HL-60 (cell line): ENCODE results near the gene CNTD1.

Experiments
- TF ChIP-seq, protein P1 (sequence below): IDR thresholded peaks from 2 replicates; pipeline ENCODE4 v1.6.1; 2012; ENCODE audit warnings: low read depth; ENCODE audit not compliant: insufficient replicate concordance
- TF ChIP-seq, protein P2 (sequence below): IDR thresholded peaks from one replicate; pipeline ENCODE4 v1.5.1; 2011; ENCODE audit warnings: low read length, control low read depth, inconsistent platforms; ENCODE audit not compliant: insufficient read depth

DNA sequence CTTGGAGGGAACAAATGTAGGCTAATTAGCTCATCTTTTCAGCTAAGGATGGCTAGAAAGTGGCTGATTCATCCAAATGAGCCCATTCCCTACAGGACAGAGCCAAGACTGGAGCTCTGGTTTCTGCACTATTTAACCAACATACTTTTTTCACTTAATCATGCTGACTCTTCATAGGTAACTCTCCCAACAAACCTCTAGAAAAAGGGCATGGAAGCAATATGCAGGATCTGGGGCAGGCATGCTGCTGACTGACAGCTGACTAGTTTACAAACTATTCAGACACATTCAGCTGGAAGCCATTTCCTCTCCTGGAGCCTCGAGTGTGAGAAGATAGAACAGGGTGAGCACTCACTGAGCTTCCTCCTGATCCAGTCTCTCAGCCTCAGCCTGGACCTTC, 19.2 kb downstream of the CNTD1 start:
- TF ChIP-seq, protein P1, sequence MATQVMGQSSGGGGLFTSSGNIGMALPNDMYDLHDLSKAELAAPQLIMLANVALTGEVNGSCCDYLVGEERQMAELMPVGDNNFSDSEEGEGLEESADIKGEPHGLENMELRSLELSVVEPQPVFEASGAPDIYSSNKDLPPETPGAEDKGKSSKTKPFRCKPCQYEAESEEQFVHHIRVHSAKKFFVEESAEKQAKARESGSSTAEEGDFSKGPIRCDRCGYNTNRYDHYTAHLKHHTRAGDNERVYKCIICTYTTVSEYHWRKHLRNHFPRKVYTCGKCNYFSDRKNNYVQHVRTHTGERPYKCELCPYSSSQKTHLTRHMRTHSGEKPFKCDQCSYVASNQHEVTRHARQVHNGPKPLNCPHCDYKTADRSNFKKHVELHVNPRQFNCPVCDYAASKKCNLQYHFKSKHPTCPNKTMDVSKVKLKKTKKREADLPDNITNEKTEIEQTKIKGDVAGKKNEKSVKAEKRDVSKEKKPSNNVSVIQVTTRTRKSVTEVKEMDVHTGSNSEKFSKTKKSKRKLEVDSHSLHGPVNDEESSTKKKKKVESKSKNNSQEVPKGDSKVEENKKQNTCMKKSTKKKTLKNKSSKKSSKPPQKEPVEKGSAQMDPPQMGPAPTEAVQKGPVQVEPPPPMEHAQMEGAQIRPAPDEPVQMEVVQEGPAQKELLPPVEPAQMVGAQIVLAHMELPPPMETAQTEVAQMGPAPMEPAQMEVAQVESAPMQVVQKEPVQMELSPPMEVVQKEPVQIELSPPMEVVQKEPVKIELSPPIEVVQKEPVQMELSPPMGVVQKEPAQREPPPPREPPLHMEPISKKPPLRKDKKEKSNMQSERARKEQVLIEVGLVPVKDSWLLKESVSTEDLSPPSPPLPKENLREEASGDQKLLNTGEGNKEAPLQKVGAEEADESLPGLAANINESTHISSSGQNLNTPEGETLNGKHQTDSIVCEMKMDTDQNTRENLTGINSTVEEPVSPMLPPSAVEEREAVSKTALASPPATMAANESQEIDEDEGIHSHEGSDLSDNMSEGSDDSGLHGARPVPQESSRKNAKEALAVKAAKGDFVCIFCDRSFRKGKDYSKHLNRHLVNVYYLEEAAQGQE, result no peak
- TF ChIP-seq, protein P2, sequence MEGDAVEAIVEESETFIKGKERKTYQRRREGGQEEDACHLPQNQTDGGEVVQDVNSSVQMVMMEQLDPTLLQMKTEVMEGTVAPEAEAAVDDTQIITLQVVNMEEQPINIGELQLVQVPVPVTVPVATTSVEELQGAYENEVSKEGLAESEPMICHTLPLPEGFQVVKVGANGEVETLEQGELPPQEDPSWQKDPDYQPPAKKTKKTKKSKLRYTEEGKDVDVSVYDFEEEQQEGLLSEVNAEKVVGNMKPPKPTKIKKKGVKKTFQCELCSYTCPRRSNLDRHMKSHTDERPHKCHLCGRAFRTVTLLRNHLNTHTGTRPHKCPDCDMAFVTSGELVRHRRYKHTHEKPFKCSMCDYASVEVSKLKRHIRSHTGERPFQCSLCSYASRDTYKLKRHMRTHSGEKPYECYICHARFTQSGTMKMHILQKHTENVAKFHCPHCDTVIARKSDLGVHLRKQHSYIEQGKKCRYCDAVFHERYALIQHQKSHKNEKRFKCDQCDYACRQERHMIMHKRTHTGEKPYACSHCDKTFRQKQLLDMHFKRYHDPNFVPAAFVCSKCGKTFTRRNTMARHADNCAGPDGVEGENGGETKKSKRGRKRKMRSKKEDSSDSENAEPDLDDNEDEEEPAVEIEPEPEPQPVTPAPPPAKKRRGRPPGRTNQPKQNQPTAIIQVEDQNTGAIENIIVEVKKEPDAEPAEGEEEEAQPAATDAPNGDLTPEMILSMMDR, result no peak
